ENCODE data around the gene PPP1R9A. TPM values are rescaled to one million over a fixed set of nuclear protein-coding genes. Genes with fewer than 3 reads are reported as not detected.

The PPP1R9A gene
- total and polyA plus RNA-seq, 7 experiments from 2014 or later = 0.21 to 1.4 TPM; not detected in 5

DNA sequence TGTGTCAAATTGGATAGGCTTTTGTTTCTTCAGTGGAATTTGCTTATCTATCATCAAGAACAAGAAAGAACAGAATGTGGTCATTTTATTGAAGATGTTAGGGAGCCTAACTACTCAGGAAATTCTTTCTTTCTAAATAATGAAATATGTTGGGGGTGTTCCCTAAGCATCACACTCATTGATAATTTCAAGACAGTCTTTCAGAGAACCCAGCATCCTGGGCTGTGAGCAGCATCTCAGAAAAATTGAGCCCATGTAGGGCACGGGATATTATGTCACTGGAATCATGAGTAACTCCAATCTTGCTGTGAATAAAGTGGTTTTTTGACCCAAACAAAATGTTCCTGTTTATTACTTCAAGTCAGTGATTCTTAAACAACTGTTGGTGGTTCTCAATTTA, 389.6 kb downstream of the PPP1R9A start:
- Histone ChIP-seq H3K27ac (ENCODE audit: low read depth, low read length) (no peak overlapping the region), H3K9me3 (ENCODE audit: control insufficient read depth in 2 of 3, low read length in 3 of 3) (no peaks in the 10 kb centered on the region), H3K36me3 (ENCODE audit: control insufficient read depth in 2 of 3, insufficient read depth in 3 of 3, low read length in 3 of 3) (no peaks in the 10 kb centered on the region), H3K4me1 (ENCODE audit: control insufficient read depth in 2 of 2, insufficient read depth in 2 of 2, low read length in 2 of 2) (no peaks in the 10 kb centered on the region), H3K27me3 (ENCODE audit: control insufficient read depth in 2 of 2, insufficient read depth in 2 of 2, low read length in 2 of 2) (no peaks in the 10 kb centered on the region), H3K4me3 (ENCODE audit: low read length) (no peak overlapping the region)
- ATAC-seq = no peak
- no peak overlapping the region for H3K27ac Mint-ChIP-seq
- intact Hi-C loops (cut with micrococcal nuclease) = no loop called here
- peaks cover 0 to 11% (median 8%) of the 10 kb centered on the region in 5 donors for H3K27me3 Mint-ChIP-seq
- ChIA-PET CTCF (no interaction called here), POLR2A (no interaction called here)
- H3K4me3 Mint-ChIP-seq = no peak overlapping the region
- H3K36me3 Mint-ChIP-seq = no peaks in the 10 kb centered on the region
- H3K9me3 Mint-ChIP-seq = no peaks in the 10 kb centered on the region
- DNase-seq = no peak
- no peaks in the 10 kb centered on the region for H3K4me1 Mint-ChIP-seq

DNA sequence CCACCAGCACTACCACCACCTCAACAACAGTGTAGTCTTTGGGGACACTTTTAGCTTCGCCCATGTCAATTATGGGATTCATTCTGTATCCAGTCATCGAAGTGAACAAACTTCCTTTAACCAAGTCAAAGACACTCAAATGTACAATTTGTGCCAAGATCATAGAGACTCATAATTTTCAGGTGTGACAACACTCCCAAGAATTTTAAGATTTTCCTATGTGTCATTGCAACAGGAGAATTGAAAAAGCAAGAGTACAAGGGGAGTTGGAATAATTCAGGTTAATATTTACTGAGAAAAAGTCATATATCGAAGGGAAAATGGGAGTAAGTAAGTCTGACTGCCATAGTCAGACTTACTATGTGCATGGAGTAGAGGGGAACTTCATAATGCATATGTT, 390.7 kb downstream of the PPP1R9A start:
- Histone ChIP-seq H3K36me3 (ENCODE audit: control insufficient read depth in 2 of 3, insufficient read depth in 3 of 3, low read length in 3 of 3) (no peaks in the 10 kb centered on the region), H3K4me1 (ENCODE audit: control insufficient read depth in 2 of 2, insufficient read depth in 2 of 2, low read length in 2 of 2) (no peaks in the 10 kb centered on the region), H3K27me3 (ENCODE audit: control insufficient read depth in 2 of 2, insufficient read depth in 2 of 2, low read length in 2 of 2) (no peaks in the 10 kb centered on the region), H3K9me3 (ENCODE audit: control insufficient read depth in 2 of 3, low read length in 3 of 3) (no peaks in the 10 kb centered on the region), H3K4me3 (ENCODE audit: low read length) (no peak overlapping the region), H3K27ac (ENCODE audit: low read depth, low read length) (no peak overlapping the region)
- no peaks in the 10 kb centered on the region for H3K4me1 Mint-ChIP-seq
- peaks cover 0 to 1% (median 0%) of the 10 kb centered on the region in 11 donors for H3K9me3 Mint-ChIP-seq
- ChIA-PET CTCF (no interaction called here), POLR2A (no interaction called here)
- no peak overlapping the region for H3K4me3 Mint-ChIP-seq
- DNase-seq (no peak), ATAC-seq (no peak)
- H3K36me3 Mint-ChIP-seq = no peaks in the 10 kb centered on the region
- intact Hi-C loops (cut with micrococcal nuclease) = no loop called here
- peaks cover 0 to 11% (median 8%) of the 10 kb centered on the region in 5 donors for H3K27me3 Mint-ChIP-seq
- H3K27ac Mint-ChIP-seq = no peak overlapping the region

DNA sequence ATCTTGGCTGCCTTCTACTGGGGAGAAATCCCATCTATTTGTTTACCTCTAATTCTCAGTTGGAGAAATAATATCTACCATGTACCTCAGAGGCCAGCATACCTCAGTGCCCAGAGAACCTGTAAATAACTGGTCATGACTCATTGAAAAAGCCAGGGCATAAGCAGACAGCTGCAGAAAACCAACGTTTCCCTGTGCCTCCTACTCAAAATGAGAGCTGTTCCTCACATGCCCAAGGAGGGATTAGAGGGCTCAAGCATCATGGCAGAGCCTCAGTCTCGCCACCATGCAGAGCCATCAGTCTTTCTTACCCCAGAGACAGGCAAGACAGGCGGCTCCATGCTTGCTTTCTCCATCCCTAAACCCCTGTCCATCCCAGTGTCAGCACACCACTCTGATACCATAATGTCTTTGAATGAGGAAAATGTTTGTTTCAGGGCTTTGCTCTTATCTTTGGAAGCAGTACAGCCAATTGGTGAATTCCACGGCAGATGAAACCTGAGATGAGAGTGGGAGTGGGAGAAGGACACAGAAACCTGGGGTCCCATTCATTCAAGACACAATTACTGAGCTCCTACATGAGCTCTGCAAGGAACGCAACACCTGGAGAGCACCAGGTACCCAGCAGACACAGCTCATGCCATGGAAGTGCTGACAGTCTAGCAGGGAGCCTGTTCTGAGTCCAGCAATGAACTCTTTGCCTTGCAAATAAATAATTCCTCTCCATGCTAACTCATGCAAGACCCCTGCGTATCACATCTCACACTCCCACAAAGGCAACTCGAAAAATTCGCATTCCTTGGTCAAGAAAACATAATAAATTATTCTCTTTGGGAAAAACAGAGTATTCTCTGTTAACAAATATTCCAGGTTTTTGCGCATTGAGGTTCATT, 395.9 kb downstream of the PPP1R9A start:
- no peak for ATAC-seq
- intact Hi-C loops (cut with micrococcal nuclease) = no loop called here

DNA sequence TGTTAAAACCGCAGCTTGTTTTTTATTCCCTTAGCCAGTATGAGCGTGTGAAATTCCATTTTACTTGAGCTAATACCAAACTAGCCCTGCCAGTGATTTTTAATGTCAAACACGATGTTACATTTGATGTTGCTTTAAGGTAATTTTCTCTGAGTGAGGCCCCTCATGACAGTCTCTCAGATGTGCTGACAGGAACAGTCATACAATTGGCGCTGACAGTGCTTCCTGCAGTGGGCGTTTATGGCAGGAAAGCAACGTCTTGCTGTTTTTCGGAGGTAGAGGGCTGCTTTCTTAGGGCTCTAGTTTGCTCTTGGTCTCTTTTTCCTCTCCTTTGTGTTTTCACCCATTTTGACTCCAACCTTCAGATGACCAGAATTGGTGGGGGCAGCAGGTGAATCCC, 397.6 kb downstream of the PPP1R9A start:
- no peaks in the 10 kb centered on the region for H3K9me3 ChIP-seq (ENCODE audit: control insufficient read depth in 2 of 3, low read length in 3 of 3)
- intact Hi-C loops (cut with micrococcal nuclease) = no loop called here
- Mint-ChIP-seq H3K27me3 (peaks cover 0 to 24% (median 14%) of the 10 kb centered on the region in 5 donors), H3K9me3 (peaks cover 0 to 1% (median 0%) of the 10 kb centered on the region in 11 donors), H3K4me3 (no peak overlapping the region), H3K36me3 (no peaks in the 10 kb centered on the region), H3K27ac (no peak overlapping the region), H3K4me1 (no peaks in the 10 kb centered on the region)
- H3K36me3 ChIP-seq (ENCODE audit: control insufficient read depth in 2 of 3, insufficient read depth in 3 of 3, low read length in 3 of 3) = no peaks in the 10 kb centered on the region
- H3K27ac ChIP-seq (ENCODE audit: low read depth, low read length) = no peak overlapping the region
- CTCF ChIA-PET = no interaction called here
- H3K4me3 ChIP-seq (ENCODE audit: low read length) = no peak overlapping the region
- ATAC-seq (no peak), DNase-seq (no peak)
- POLR2A ChIA-PET = no interaction called here
- H3K27me3 ChIP-seq (ENCODE audit: control insufficient read depth in 2 of 2, insufficient read depth in 2 of 2, low read length in 2 of 2) = no peaks in the 10 kb centered on the region
- H3K4me1 ChIP-seq (ENCODE audit: control insufficient read depth in 2 of 2, insufficient read depth in 2 of 2, low read length in 2 of 2) = no peaks in the 10 kb centered on the region

More for the DNA sequence above, 395.9 kb downstream of the PPP1R9A start:
- Histone ChIP-seq H3K27ac (ENCODE audit: low read depth, low read length) (no peak overlapping the region), H3K4me1 (ENCODE audit: control insufficient read depth in 2 of 2, insufficient read depth in 2 of 2, low read length in 2 of 2) (no peaks in the 10 kb centered on the region), H3K9me3 (ENCODE audit: control insufficient read depth in 2 of 3, low read length in 3 of 3) (no peaks in the 10 kb centered on the region), H3K4me3 (ENCODE audit: low read length) (no peak overlapping the region), H3K36me3 (ENCODE audit: control insufficient read depth in 2 of 3, insufficient read depth in 3 of 3, low read length in 3 of 3) (no peaks in the 10 kb centered on the region), H3K27me3 (ENCODE audit: control insufficient read depth in 2 of 2, insufficient read depth in 2 of 2, low read length in 2 of 2) (no peaks in the 10 kb centered on the region)
- DNase-seq = no peak
- ChIA-PET POLR2A (no interaction called here), CTCF (no interaction called here)
- Mint-ChIP-seq H3K27me3 (peaks cover 0 to 23% (median 18%) of the 10 kb centered on the region in 5 donors), H3K4me1 (no peaks in the 10 kb centered on the region), H3K9me3 (peaks cover 0 to 1% (median 0%) of the 10 kb centered on the region in 11 donors), H3K27ac (no peak overlapping the region), H3K4me3 (no peak overlapping the region), H3K36me3 (no peaks in the 10 kb centered on the region)

DNA sequence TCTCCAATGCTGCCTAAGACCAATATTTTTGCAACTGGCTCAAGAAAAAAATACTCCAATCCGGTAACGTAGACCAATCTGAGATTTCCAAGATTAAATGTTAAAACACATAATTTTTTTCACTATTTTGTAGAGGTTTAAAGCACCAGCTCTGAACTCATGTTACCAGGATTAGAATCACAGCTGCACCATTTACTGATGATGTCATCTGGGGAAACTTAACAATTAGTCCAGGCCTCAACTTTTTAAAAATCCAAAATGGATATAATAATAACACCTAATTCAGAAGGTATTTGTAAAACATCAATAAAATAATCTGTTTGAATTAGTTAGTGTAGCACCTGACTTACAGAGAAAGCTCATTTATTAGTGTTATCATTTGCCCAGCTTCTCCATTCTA, 402.6 kb downstream of the PPP1R9A start:
- CTCF ChIA-PET = no interaction called here
- DNase-seq = no peak

DNA sequence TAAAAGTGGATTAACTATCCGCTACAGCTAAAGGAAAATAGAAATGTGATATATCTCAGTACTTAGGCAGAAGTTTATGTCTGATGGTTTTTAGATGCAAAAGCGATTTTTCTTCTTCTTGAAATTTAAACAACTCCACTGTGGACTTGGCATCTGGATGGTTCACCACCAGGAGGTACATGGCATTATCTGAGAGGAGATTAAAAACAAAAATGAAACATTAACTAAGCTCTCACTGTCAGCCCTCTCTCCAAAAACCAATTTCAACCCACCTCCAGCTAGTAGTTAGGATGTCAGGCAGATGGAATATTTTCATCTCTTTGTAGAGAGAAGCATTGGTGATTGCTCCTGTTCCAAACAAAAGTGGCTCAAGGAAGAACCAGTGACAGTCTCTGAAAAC, 404.0 kb downstream of the PPP1R9A start:
- intact Hi-C loops (cut with micrococcal nuclease) = no loop called here
- H3K27me3 Mint-ChIP-seq = peaks cover 3 to 39% (median 9%) of the 10 kb centered on the region in 5 donors
- H3K27ac ChIP-seq (ENCODE audit: low read depth, low read length) = no peak overlapping the region
- peaks cover 0 to 4% (median 0%) of the 10 kb centered on the region in 11 donors for H3K9me3 Mint-ChIP-seq
- DNase-seq (no peak), ATAC-seq (no peak)
- H3K4me1 Mint-ChIP-seq = peaks cover 0 to 2% (median 0%) of the 10 kb centered on the region in 7 donors
- no peak overlapping the region for H3K4me3 Mint-ChIP-seq
- POLR2A ChIA-PET = no interaction called here
- CTCF ChIA-PET = no interaction called here
- no peak overlapping the region for H3K4me3 ChIP-seq (ENCODE audit: low read length)
- no peaks in the 10 kb centered on the region for H3K4me1 ChIP-seq (ENCODE audit: control insufficient read depth in 2 of 2, insufficient read depth in 2 of 2, low read length in 2 of 2)
- H3K27me3 ChIP-seq (ENCODE audit: control insufficient read depth in 2 of 2, insufficient read depth in 2 of 2, low read length in 2 of 2) = no peaks in the 10 kb centered on the region
- H3K9me3 ChIP-seq (ENCODE audit: control insufficient read depth in 2 of 3, low read length in 3 of 3) = no peaks in the 10 kb centered on the region
- H3K27ac Mint-ChIP-seq = no peak overlapping the region
- H3K36me3 Mint-ChIP-seq = no peaks in the 10 kb centered on the region
- no peaks in the 10 kb centered on the region for H3K36me3 ChIP-seq (ENCODE audit: control insufficient read depth in 2 of 3, insufficient read depth in 3 of 3, low read length in 3 of 3)

More for the DNA sequence above, 402.6 kb downstream of the PPP1R9A start:
- no peak overlapping the region for H3K27ac ChIP-seq (ENCODE audit: low read depth, low read length)
- H3K27ac Mint-ChIP-seq = no peak overlapping the region
- H3K27me3 Mint-ChIP-seq = peaks cover 3 to 46% (median 15%) of the 10 kb centered on the region in 5 donors
- H3K4me3 ChIP-seq (ENCODE audit: low read length) = no peak overlapping the region
- H3K9me3 ChIP-seq (ENCODE audit: control insufficient read depth in 2 of 3, low read length in 3 of 3) = no peaks in the 10 kb centered on the region
- intact Hi-C loops (cut with micrococcal nuclease) = no loop called here
- peaks cover 0 to 4% (median 0%) of the 10 kb centered on the region in 11 donors for H3K9me3 Mint-ChIP-seq
- peaks cover 0 to 2% (median 0%) of the 10 kb centered on the region in 7 donors for H3K4me1 Mint-ChIP-seq
- no peak overlapping the region for H3K4me3 Mint-ChIP-seq
- no peak for ATAC-seq
- H3K27me3 ChIP-seq (ENCODE audit: control insufficient read depth in 2 of 2, insufficient read depth in 2 of 2, low read length in 2 of 2) = no peaks in the 10 kb centered on the region
- H3K36me3 ChIP-seq (ENCODE audit: control insufficient read depth in 2 of 3, insufficient read depth in 3 of 3, low read length in 3 of 3) = no peaks in the 10 kb centered on the region
- H3K36me3 Mint-ChIP-seq = no peaks in the 10 kb centered on the region
- H3K4me1 ChIP-seq (ENCODE audit: control insufficient read depth in 2 of 2, insufficient read depth in 2 of 2, low read length in 2 of 2) = no peaks in the 10 kb centered on the region
- POLR2A ChIA-PET = no interaction called here

DNA sequence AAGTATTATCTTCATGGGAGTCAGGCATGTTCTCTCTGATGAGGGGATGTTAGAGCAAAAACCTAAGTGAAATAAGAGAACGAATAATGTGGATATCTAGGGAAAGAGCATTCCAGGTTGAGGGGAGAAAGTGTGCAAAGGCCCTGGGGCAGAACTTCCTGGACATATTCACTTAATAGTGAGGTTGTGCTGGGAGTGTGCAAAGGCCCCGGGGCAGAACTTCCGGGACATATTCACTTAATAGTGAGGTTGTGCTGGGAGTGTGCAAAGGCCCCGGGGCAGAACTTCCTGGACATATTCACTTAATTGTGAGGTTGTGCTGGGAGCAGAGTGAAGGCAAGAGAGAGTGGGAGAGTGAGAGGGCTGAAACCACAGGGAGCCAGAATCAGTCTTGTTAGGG, 405.2 kb downstream of the PPP1R9A start:
- Histone ChIP-seq H3K4me3 (ENCODE audit: low read length) (no peak overlapping the region), H3K36me3 (ENCODE audit: control insufficient read depth in 2 of 3, insufficient read depth in 3 of 3, low read length in 3 of 3) (no peaks in the 10 kb centered on the region), H3K9me3 (ENCODE audit: control insufficient read depth in 2 of 3, low read length in 3 of 3) (no peaks in the 10 kb centered on the region), H3K27me3 (ENCODE audit: control insufficient read depth in 2 of 2, insufficient read depth in 2 of 2, low read length in 2 of 2) (no peaks in the 10 kb centered on the region), H3K4me1 (ENCODE audit: control insufficient read depth in 2 of 2, insufficient read depth in 2 of 2, low read length in 2 of 2) (no peaks in the 10 kb centered on the region), H3K27ac (ENCODE audit: low read depth, low read length) (no peak overlapping the region)
- Mint-ChIP-seq H3K4me1 (peaks cover 0 to 2% (median 0%) of the 10 kb centered on the region in 7 donors), H3K27me3 (peaks cover 3 to 37% (median 9%) of the 10 kb centered on the region in 5 donors), H3K4me3 (no peak overlapping the region), H3K36me3 (no peaks in the 10 kb centered on the region), H3K9me3 (peaks cover 0 to 4% (median 0%) of the 10 kb centered on the region in 11 donors), H3K27ac (no peak overlapping the region)
- POLR2A ChIA-PET = interaction anchor here (0.8 kb wide), 1 partner anchor 46 kb away, joined by 3 read pairs; no protein-coding TSS in a partner anchor
- CTCF ChIA-PET = no interaction called here
- intact Hi-C loops (cut with micrococcal nuclease) = no loop called here
- ATAC-seq (no peak), DNase-seq (no peak)

Measured in naive thymus-derived CD4-positive, alpha-beta T cell (primary cell).